Measurements from ENCODE around the gene RAB40A.
A peak's percentile ranks its signal among the peaks of the same experiment; 100 is the strongest.

Gene RAB40A

GRCh38 chrX:103519389-103519788, at the start of gene RAB40A:
Gene RAB40A, minus strand, starts transcription at chrX:103519489. Its CDS starts 18,733 bp downstream, at chrX:103500756.
- no peak for DNase-seq (ENCODE audit: low read depth)

DNA sequence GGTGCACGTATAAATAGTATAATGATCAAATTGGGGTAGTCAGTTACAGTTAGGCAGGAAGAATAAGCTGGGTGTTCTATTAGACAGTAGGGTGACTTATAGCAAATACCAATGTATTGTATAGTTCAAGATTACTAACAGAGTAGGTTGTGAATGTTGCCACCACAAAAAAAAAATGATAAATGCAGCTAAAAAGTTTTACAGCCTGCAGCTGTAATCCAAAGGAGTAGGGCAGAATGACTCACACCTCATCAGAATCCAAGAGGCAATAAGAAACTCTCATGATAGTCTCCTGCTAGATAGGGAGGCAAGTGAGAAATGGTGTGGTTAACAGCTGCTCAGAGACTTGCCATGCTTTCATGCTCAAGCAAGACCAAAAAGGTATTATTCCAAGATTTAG, 46.5 kb upstream of the RAB40A start:
- DNase-seq (ENCODE audit: low read depth), result no peak

DNA sequence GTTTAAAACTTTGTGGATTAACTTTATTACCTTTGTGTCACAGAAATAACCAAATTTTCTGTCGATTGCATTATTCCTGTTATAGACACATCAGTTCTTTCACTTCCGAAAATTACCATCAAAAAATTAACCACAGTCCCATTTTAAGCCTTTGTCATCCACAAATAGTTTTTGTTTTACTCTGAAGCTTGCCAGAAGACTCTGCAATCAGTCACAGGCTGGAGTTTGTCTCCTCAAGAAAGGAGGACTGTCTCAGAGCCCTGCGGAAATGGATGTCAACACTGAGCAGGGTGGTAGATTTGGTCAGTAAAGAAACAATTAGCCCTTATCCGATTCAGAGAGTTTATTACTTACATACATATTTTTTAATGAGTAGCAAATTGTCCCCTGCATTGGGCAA, 45.9 kb upstream of the RAB40A start:
- DNase-seq (ENCODE audit: low read depth), result no peak

- DNase-seq (ENCODE audit: low read depth), result no peak
Measured at GRCh38 chrX:103562801-103563200, 43.5 kb upstream of the RAB40A start.

GRCh38 chrX:103560256-103560655, 41.0 kb upstream of the RAB40A start:
- no peak for DNase-seq (ENCODE audit: low read depth)

DNA sequence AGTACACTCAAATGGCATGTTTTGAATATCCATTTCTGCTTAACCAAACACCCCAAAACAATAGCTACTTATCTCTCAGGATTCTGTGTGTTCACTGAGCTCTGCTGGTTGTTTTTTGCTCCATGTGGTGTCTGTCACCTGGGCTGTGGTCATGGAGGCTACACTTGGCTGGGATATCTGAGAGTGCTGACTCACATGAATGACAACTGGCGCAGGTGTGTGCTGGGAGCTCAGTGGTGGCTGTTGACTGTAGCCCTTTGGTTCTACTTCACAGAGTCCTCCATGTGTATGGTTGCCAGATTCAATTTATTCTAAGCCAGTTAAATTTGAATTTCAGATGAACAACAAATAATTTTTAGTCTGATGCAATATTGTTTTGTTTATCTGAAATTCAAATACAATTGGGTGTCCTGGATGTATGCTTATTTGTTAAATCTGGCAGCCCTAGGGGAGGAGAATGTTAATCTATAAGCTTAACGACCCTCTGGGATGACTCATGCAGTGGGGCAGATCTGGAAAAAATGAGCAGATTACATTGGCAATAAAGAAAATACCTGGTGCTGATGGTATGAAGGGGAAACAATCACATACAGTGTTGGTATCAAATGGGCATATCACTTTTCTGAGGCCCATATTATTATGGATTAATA, 37.8 kb upstream of the RAB40A start:
- DNase-seq (ENCODE audit: low read depth), result no peak

DNA sequence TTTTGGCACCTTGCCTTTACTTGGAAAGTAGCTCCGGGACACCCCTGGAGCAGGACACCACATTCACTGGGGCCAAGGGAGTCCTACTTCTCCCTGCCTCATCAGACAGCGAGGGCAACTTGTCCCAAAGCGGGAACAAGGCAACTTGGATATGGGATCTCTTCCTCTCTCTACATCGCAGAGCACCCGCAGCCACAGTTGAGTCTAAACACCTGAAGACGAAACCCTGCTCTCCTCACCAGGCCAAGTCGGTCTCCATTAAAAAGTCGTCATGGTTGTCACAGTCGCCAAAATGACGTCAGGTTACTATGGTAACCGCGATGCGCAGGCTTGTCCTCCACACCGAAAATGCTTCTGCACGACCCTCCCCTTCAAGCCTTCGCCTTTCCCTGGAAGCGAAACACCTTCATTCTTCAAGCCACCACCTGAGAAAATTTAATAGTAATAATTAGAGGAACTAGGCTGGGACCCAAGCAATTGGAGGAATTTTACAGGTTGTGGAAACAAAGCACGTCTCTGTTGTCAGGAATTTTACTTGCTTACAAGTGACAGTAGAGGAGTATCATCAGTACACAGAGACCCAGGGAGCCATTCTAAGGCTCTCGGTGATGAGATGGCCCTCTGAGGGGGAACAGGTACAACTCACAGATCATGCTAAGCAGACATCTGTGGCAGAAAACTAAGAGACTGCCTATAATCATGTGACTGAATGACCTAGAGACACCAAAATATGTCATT, 35.6 kb upstream of the RAB40A start:
- peak; percentile 45 for DNase-seq (ENCODE audit: low read depth)

GRCh38 chrX:103552236-103552635, 32.9 kb upstream of the RAB40A start:
- DNase-seq (ENCODE audit: low read depth), result no peak

DNA sequence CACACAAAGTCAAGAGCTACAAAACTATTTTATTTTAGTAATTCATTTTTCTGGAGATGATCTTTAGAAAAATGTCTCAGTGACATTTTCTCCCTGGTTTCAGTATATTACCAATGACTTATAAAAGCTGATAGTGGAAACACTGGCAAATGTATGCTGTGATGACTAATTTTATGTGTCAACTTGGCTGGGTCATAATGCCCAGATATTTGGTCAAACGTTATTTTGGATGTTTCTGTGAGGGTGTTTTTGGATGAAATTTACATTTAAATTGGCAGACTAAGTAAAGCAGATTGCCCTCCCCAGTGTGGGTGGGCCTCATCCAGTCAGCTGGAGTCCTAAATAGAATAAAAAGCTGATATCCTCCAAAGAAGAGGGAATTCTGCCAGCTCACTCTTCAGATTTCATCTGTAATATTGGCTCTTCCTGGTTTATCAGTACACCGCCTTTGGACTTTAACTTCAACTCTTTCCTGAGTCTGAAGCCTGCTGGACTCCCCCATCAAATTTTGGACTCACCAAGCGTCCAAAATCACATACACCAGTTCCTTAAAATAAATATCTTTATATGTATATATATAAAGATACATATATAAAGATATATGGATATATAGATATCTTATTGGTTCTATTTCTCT, 31.2 kb upstream of the RAB40A start:
- DNase-seq (ENCODE audit: low read depth), result no peak

- DNase-seq (ENCODE audit: low read depth), result no peak
Measured at GRCh38 chrX:103549916-103550315, 30.6 kb upstream of the RAB40A start.

GRCh38 chrX:103540145-103540544, 20.9 kb upstream of the RAB40A start:
- no peak for DNase-seq (ENCODE audit: low read depth)

- no peak for DNase-seq (ENCODE audit: low read depth)
Measured at GRCh38 chrX:103539695-103540094, 20.4 kb upstream of the RAB40A start.

GRCh38 chrX:103538728-103539127, 19.4 kb upstream of the RAB40A start:
- no peak for DNase-seq (ENCODE audit: low read depth)

- no peak for DNase-seq (ENCODE audit: low read depth)
Measured at GRCh38 chrX:103537871-103538387, 18.6 kb upstream of the RAB40A start.

GRCh38 chrX:103536732-103537131, 17.4 kb upstream of the RAB40A start:
- no peak for DNase-seq (ENCODE audit: low read depth)

GRCh38 chrX:103536071-103536470, 16.8 kb upstream of the RAB40A start:
- DNase-seq (ENCODE audit: low read depth), result no peak

GRCh38 chrX:103535206-103535605, 15.9 kb upstream of the RAB40A start:
- no peak for DNase-seq (ENCODE audit: low read depth)

- peak; percentile 50 for DNase-seq (ENCODE audit: low read depth)
Measured at GRCh38 chrX:103533511-103534216, 14.4 kb upstream of the RAB40A start.

DNA sequence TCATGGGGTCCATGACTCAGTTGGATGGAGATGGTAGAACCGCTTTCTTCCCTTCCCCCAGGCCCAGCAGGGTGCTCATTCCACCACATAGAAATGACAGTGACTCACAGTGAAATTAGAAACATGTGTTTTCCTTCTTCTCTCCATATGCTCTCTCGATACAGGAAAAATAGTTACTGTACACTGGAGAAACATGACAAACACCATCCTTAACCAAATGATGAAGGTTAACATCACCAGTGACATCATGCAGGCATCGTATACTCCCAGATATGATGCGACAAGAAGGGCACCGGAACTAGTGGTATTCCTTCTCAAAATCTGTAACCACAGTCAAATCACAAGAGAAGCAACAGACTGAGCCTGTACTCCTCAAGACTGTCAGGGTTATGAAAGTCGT, 11.7 kb upstream of the RAB40A start:
- no peak for DNase-seq (ENCODE audit: low read depth)

DNA sequence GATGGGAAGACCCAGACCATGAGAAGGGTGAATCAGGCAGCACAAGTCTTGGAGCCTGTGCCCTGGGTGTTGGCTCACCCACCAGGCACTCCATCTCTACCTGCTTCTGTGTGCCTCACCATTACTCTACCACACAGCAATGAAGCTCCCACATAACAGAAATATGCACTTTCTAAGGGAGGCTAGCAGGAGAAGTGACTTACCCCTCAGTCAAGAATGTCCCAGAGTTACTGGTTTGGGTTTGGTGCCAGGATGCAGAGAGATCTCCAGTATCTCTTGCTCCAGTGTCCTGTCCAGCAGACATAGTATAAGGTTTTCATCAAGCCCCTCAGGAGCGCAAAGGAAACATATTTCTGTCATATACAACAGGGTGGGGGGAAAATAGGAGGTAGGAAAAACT, 11.3 kb upstream of the RAB40A start:
- DNase-seq (ENCODE audit: low read depth), result no peak

- DNase-seq (ENCODE audit: low read depth), result no peak
Measured at GRCh38 chrX:103529550-103529949, 10.3 kb upstream of the RAB40A start.

DNA sequence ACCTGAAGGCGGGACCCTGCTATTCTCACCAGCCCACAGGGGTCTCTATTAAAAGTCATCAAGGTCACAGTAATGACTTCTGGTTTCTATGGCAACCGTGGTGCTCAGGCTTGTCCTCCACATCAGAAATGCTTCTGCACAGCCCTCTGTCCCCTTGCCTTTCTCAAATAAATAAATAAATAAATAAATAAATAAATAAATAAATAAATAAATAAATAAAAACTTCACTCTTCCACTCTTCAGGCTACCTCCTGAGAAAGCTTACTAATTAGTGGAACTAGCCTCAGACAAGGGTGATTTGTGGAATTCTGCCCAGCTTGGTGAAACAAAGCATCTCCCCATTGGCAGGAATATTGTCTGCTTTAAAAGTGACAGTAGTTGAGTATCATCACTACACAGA, 5.5 kb upstream of the RAB40A start:
- no peak for DNase-seq (ENCODE audit: low read depth)
